ENCODE data around the gene RMND5B. TPM values are rescaled to one million over a fixed set of nuclear protein-coding genes. Genes with fewer than 3 reads are reported as not detected.
A peak's percentile ranks its signal among the peaks of the same experiment; 100 is the strongest.

RMND5B gene
- total RNA-seq, 1 donor from 2014 or later = 25.3 TPM

GRCh38 chr5:178093134-178093533 is 37.7 kb upstream of the RMND5B start:
- H3K36me3 Mint-ChIP-seq = no peaks in the 10 kb centered on the region
- TF ChIP-seq EZH2 (IDR thresholded peaks at IDR 0.05) (no peak), EZH2phosphoT487 (IDR thresholded peaks at IDR 0.05) (no peak)
- TF ChIP-seq, protein P1, sequence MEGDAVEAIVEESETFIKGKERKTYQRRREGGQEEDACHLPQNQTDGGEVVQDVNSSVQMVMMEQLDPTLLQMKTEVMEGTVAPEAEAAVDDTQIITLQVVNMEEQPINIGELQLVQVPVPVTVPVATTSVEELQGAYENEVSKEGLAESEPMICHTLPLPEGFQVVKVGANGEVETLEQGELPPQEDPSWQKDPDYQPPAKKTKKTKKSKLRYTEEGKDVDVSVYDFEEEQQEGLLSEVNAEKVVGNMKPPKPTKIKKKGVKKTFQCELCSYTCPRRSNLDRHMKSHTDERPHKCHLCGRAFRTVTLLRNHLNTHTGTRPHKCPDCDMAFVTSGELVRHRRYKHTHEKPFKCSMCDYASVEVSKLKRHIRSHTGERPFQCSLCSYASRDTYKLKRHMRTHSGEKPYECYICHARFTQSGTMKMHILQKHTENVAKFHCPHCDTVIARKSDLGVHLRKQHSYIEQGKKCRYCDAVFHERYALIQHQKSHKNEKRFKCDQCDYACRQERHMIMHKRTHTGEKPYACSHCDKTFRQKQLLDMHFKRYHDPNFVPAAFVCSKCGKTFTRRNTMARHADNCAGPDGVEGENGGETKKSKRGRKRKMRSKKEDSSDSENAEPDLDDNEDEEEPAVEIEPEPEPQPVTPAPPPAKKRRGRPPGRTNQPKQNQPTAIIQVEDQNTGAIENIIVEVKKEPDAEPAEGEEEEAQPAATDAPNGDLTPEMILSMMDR (IDR thresholded peaks at IDR 0.05) = no peak
- Histone ChIP-seq H3K27ac (no peak overlapping the region), H3K9me3 (ENCODE audit: low read depth) (no peaks in the 10 kb centered on the region), H3K36me3 (no peaks in the 10 kb centered on the region), H4K20me1 (ENCODE audit: low read depth) (no peaks in the 10 kb centered on the region), H2AFZ (replicated peaks) (no peak overlapping the region), H3K4me1 (no peaks in the 10 kb centered on the region), H3K4me2 (no peak overlapping the region), H3K79me2 (ENCODE audit: low read depth) (no peaks in the 10 kb centered on the region), H3K27me3 (no peaks in the 10 kb centered on the region), H3K9ac (no peak overlapping the region), H3K4me3 (no peak overlapping the region), H3F3A (ENCODE audit: low read depth) (no peaks in the 10 kb centered on the region)
- DNase-seq (ENCODE audit: low spot score) = no peak
- H3K27ac Mint-ChIP-seq = no peak overlapping the region
- peaks cover 8% of the 10 kb centered on the region for H3K27me3 Mint-ChIP-seq (ENCODE audit: insufficient read depth, low read depth)
- H3K4me3 Mint-ChIP-seq = no peak overlapping the region
- peaks cover 19% of the 10 kb centered on the region for H3K9me3 Mint-ChIP-seq
- no peaks in the 10 kb centered on the region for H3K4me1 Mint-ChIP-seq

DNA sequence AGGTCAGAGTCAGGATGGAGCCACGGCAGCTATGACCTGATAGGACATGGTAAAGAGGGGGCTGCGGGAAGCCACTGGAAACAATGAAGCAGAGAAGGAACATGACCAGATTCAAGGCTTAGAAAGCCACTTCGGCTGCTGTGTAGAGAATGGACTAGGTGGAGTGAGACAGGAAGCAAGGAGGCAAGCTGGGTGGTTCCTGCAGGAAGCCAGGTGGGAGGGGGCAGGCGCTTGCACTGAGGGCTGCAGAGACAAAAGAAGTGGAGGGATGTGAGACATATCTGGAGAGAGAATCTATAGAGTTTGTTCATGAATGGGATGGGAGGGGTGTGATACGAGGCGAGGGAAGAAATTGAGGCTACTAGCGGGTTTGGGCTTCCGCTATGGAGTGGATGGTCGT is 36.5 kb upstream of the RMND5B start:
- H3K4me1 ChIP-seq = no peaks in the 10 kb centered on the region
- H4K20me1 ChIP-seq (ENCODE audit: low read depth) = no peaks in the 10 kb centered on the region
- Mint-ChIP-seq H3K4me3 (no peak overlapping the region), H3K4me1 (no peaks in the 10 kb centered on the region), H3K9me3 (peaks cover 19% of the 10 kb centered on the region), H3K27me3 (ENCODE audit: insufficient read depth, low read depth) (peaks cover 6% of the 10 kb centered on the region), H3K27ac (peak overlapping the region; percentile 14), H3K36me3 (no peaks in the 10 kb centered on the region)
- no peak overlapping the region for H3K4me3 ChIP-seq
- H3F3A ChIP-seq (ENCODE audit: low read depth) = no peaks in the 10 kb centered on the region
- no peaks in the 10 kb centered on the region for H3K27me3 ChIP-seq
- no peak overlapping the region for H3K27ac ChIP-seq
- H3K4me2 ChIP-seq = no peak overlapping the region
- TF ChIP-seq EZH2phosphoT487 (IDR thresholded peaks at IDR 0.05) = no peak
- TF ChIP-seq, protein P1 (IDR thresholded peaks at IDR 0.05) = no peak
- no peak for TF ChIP-seq EZH2 (IDR thresholded peaks at IDR 0.05)
- H3K9ac ChIP-seq = no peak overlapping the region
- no peaks in the 10 kb centered on the region for H3K36me3 ChIP-seq
- H3K9me3 ChIP-seq (ENCODE audit: low read depth) = no peaks in the 10 kb centered on the region
- no peaks in the 10 kb centered on the region for H3K79me2 ChIP-seq (ENCODE audit: low read depth)
- DNase-seq (ENCODE audit: low spot score) = no peak
- H2AFZ ChIP-seq (replicated peaks) = no peak overlapping the region

GRCh38 chr5:178098685-178099084 is 32.1 kb upstream of the RMND5B start:
- H3K36me3 ChIP-seq = no peaks in the 10 kb centered on the region
- no peak overlapping the region for H2AFZ ChIP-seq (replicated peaks)
- H3K4me3 ChIP-seq = no peak overlapping the region
- no peak for DNase-seq (ENCODE audit: low spot score)
- Mint-ChIP-seq H3K4me3 (no peak overlapping the region), H3K4me1 (peaks cover 2% of the 10 kb centered on the region), H3K9me3 (peaks cover 12% of the 10 kb centered on the region), H3K36me3 (no peaks in the 10 kb centered on the region), H3K27me3 (ENCODE audit: insufficient read depth, low read depth) (peaks cover 7% of the 10 kb centered on the region), H3K27ac (no peak overlapping the region)
- H4K20me1 ChIP-seq (ENCODE audit: low read depth) = no peaks in the 10 kb centered on the region
- H3K27ac ChIP-seq = no peak overlapping the region
- no peak overlapping the region for H3K9ac ChIP-seq
- H3K4me1 ChIP-seq = no peaks in the 10 kb centered on the region
- no peaks in the 10 kb centered on the region for H3K27me3 ChIP-seq
- no peak overlapping the region for H3K4me2 ChIP-seq
- H3F3A ChIP-seq (ENCODE audit: low read depth) = no peaks in the 10 kb centered on the region
- TF ChIP-seq, protein P1 (IDR thresholded peaks at IDR 0.05) = no peak
- TF ChIP-seq EZH2 (IDR thresholded peaks at IDR 0.05) = no peak
- TF ChIP-seq EZH2phosphoT487 (IDR thresholded peaks at IDR 0.05) = no peak
- H3K79me2 ChIP-seq (ENCODE audit: low read depth) = no peaks in the 10 kb centered on the region
- H3K9me3 ChIP-seq (ENCODE audit: low read depth) = no peaks in the 10 kb centered on the region
